Neural cell (in vitro differentiated cells): ENCODE data around the gene ADGRL3.

Source experiments
- EP300 ChIP-seq: fragments of 450-650 bp; conservative IDR thresholded peaks from 2 replicates; pipeline ENCODE4 v1.6.1; 2014; ENCODE audit warnings: antibody characterized with exemption, mild to moderate bottlenecking, moderate library complexity; ENCODE audit not compliant: poor library complexity, severe bottlenecking
- EZH2 ChIP-seq: fragments of 200-600, 300-800 bp; shearing (Covaris generic), sonication (generic); IDR thresholded peaks from 2 replicates; pipeline ENCODE4 v1.6.1; 2014; ENCODE audit warnings: antibody characterized with exemption, low read length, borderline replicate concordance, mild to moderate bottlenecking; ENCODE audit not compliant: insufficient read depth, poor library complexity, severe bottlenecking
- MXI1 ChIP-seq: fragments of 450-650 bp; conservative IDR thresholded peaks from 2 replicates; pipeline ENCODE4 v1.6.1; 2014; ENCODE audit warnings: antibody characterized with exemption, mild to moderate bottlenecking; ENCODE audit not compliant: poor library complexity, severe bottlenecking
- POLR2AphosphoS5 ChIP-seq: IDR thresholded peaks from 2 replicates; pipeline ENCODE4 v1.6.1; 2012
- TAF1 ChIP-seq: IDR thresholded peaks from 2 replicates; pipeline ENCODE4 v1.6.1; 2012; ENCODE audit warnings: low read depth
- TF ChIP-seq, protein P1 (sequence below): fragments of 450-650 bp; IDR thresholded peaks from 2 replicates; pipeline ENCODE4 v1.5.1; 2014; ENCODE audit warnings: antibody characterized with exemption, mild to moderate bottlenecking, moderate library complexity; ENCODE audit not compliant: poor library complexity, severe bottlenecking

DNA sequence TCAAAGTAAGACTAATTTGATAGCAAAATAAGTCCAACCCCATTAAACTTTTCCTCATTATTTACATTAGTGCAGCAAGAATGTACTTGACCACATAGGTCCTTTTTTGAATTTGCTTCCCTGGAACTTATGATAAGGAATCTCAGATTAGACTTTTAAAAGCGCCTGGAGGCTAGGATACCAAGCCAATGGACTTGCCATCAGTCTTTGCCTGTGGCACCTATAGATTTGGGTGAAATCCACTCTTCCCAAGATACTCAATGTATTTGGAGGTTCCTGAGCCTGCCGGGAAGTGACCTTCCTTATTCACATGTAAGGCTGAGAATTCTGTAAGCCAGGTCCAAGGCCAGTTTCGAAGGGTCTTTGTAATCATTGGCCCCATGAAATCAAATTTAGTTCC lies 553.6 kb downstream of the ADGRL3 start:
- TF ChIP-seq, protein P1, sequence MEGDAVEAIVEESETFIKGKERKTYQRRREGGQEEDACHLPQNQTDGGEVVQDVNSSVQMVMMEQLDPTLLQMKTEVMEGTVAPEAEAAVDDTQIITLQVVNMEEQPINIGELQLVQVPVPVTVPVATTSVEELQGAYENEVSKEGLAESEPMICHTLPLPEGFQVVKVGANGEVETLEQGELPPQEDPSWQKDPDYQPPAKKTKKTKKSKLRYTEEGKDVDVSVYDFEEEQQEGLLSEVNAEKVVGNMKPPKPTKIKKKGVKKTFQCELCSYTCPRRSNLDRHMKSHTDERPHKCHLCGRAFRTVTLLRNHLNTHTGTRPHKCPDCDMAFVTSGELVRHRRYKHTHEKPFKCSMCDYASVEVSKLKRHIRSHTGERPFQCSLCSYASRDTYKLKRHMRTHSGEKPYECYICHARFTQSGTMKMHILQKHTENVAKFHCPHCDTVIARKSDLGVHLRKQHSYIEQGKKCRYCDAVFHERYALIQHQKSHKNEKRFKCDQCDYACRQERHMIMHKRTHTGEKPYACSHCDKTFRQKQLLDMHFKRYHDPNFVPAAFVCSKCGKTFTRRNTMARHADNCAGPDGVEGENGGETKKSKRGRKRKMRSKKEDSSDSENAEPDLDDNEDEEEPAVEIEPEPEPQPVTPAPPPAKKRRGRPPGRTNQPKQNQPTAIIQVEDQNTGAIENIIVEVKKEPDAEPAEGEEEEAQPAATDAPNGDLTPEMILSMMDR = no peak
- TF ChIP-seq POLR2AphosphoS5 = no peak
- TF ChIP-seq EZH2 = no peak
- no peak for TF ChIP-seq EP300
- no peak for TF ChIP-seq MXI1
- no peak for TF ChIP-seq TAF1
